K562 (cell line): Measurements from ENCODE around the gene MPV17L.

Experiments
- ASH1L ChIP-seq: fragments of 450-650 bp; IDR thresholded peaks from 2 replicates; pipeline ENCODE4 v1.6.1; 2018; ENCODE audit warnings: borderline replicate concordance, mild to moderate bottlenecking, low read depth; ENCODE audit not compliant: partially characterized antibody
- YY1 ChIP-seq, 3 experiments: IDR thresholded peaks; 2 replicates each; pipeline ENCODE4 v1.6.1; 2011; ENCODE audit warnings: low read length in 2 of 3, mild to moderate bottlenecking in 2 of 3, moderate library complexity in 2 of 3, borderline replicate concordance in 1 of 3, control low read depth in 1 of 3, low read depth in 1 of 3; ENCODE audit not compliant: insufficient read depth in 3 of 3, insufficient replicate concordance in 2 of 3, control insufficient read depth in 1 of 3, insufficient read length in 1 of 3; ENCODE audit errors: extremely low read depth in 1 of 3
- TF ChIP-seq, protein P1 (sequence below), 2 experiments: fragments of 200-800 bp in 1 of 2; sonication (Bioruptor generic) in 1 of 2; sonication (generic) in 1 of 2; formaldehyde crosslinking in 1 of 2; IDR thresholded peaks in 1 of 2; conservative IDR thresholded peaks in 1 of 2; 2 replicates each; pipeline versions ENCODE4 v1.5.0 to v1.6.1; 2016 to 2020; ENCODE audit warnings: missing compliant biosample characterization in 1 of 2, missing genetic modification characterization in 1 of 2, missing genetic modification reagents in 1 of 2

DNA sequence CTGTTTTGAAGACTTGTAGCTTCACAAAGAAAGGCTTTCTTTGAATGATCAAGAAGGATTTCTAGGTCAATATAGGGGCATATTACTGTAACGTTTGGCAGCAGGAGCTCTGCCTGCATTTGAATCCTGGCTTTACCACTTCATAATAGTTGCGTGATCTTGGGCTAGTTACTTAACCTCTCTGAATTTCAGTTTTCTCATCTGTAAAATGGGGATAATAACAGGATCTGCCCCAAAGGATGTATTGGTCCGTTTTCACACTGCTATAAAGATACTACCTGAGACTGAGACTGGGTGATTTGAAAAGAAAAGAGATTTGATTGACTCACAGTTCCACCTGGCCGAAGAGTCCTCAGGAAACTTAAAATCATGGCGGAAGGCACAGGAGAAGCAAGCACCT, 51.3 kb downstream of the MPV17L start:
- TF ChIP-seq YY1 (IDR thresholded peaks at IDR 0.05; ENCODE audit: borderline replicate concordance in 1 of 3, control insufficient read depth in 1 of 3, extremely low read depth in 1 of 3, insufficient read depth in 3 of 3, insufficient read length in 1 of 3, insufficient replicate concordance in 2 of 3, low read depth in 1 of 3, low read length in 2 of 3) (no peak), ASH1L (no peak)
- TF ChIP-seq, protein P1, sequence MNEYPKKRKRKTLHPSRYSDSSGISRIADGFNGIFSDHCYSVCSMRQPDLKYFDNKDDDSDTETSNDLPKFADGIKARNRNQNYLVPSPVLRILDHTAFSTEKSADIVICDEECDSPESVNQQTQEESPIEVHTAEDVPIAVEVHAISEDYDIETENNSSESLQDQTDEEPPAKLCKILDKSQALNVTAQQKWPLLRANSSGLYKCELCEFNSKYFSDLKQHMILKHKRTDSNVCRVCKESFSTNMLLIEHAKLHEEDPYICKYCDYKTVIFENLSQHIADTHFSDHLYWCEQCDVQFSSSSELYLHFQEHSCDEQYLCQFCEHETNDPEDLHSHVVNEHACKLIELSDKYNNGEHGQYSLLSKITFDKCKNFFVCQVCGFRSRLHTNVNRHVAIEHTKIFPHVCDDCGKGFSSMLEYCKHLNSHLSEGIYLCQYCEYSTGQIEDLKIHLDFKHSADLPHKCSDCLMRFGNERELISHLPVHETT (CRISPR knock-in tag; conservative IDR thresholded peaks at IDR 0.05 in 1 of 2, IDR thresholded peaks at IDR 0.05 in 1 of 2) = no peak
